Measurements from ENCODE around the gene TSEN54.
A peak's percentile ranks its signal among the peaks of the same experiment; 100 is the strongest.

TSEN54 gene

DNA sequence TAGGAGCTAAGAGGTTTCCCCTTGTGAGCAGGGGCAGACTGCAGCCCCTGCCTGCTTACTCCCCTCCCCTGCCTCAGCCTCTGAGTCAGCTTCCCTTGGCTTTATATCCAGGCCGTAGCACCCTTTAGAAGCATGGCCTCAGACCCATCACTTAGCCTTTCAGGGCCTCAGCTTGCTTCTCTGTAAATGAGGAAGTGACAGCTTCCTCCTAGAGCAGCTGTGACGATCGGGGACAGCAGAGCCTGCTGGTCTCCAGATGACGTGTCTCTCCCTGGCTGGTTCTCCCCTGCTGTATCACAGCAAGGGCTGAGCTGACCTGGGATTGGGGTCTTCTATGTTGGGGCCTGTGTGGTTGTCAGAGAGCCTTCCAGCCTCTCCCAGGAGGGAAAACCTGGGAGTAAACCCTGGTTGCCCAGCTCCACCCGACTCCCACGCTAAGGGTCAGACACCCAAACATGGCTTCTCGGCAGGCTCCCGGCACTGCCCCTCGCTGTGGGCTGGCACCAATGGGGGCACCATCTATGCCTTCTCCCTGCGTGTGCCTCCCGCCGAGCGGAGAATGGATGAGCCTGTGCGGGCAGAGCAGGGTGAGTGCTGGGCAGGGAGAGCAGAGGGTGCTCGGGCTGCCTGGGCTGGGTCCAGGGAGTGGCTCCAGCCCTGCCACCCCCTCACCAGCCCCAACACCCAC lies 55.0 kb downstream of the TSEN54 start:
- H3K4me3 ChIP-seq (ENCODE audit: low read depth, low read length) = no peak overlapping the region
- TF ChIP-seq, protein P1, sequence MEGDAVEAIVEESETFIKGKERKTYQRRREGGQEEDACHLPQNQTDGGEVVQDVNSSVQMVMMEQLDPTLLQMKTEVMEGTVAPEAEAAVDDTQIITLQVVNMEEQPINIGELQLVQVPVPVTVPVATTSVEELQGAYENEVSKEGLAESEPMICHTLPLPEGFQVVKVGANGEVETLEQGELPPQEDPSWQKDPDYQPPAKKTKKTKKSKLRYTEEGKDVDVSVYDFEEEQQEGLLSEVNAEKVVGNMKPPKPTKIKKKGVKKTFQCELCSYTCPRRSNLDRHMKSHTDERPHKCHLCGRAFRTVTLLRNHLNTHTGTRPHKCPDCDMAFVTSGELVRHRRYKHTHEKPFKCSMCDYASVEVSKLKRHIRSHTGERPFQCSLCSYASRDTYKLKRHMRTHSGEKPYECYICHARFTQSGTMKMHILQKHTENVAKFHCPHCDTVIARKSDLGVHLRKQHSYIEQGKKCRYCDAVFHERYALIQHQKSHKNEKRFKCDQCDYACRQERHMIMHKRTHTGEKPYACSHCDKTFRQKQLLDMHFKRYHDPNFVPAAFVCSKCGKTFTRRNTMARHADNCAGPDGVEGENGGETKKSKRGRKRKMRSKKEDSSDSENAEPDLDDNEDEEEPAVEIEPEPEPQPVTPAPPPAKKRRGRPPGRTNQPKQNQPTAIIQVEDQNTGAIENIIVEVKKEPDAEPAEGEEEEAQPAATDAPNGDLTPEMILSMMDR (IDR thresholded peaks at IDR 0.05; ENCODE audit: insufficient read depth, low read depth, low read length, missing control alignments) = no peak
- DNase-seq (ENCODE audit: low read depth) = peak; percentile 74

DNA sequence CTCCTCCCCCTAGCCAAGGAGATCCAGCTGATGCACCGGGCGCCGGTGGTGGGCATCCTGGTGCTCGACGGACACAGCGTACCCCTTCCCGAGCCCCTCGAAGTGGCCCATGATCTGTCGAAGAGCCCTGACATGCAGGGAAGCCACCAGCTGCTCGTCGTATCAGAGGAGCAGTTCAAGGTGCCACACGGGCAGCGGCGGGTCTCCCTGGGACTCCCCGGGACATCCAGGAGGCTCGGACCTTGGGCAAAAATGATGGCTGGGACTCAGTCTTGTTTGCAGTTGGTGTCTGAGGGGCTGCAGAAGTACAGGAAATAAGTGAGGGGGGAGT lies 55.5 kb downstream of the TSEN54 start:
- no peak overlapping the region for H3K4me3 ChIP-seq (ENCODE audit: low read depth, low read length)
- TF ChIP-seq, protein P1 (IDR thresholded peaks at IDR 0.05; ENCODE audit: insufficient read depth, low read depth, low read length, missing control alignments) = no peak
- no peak for DNase-seq (ENCODE audit: low read depth)

DNA sequence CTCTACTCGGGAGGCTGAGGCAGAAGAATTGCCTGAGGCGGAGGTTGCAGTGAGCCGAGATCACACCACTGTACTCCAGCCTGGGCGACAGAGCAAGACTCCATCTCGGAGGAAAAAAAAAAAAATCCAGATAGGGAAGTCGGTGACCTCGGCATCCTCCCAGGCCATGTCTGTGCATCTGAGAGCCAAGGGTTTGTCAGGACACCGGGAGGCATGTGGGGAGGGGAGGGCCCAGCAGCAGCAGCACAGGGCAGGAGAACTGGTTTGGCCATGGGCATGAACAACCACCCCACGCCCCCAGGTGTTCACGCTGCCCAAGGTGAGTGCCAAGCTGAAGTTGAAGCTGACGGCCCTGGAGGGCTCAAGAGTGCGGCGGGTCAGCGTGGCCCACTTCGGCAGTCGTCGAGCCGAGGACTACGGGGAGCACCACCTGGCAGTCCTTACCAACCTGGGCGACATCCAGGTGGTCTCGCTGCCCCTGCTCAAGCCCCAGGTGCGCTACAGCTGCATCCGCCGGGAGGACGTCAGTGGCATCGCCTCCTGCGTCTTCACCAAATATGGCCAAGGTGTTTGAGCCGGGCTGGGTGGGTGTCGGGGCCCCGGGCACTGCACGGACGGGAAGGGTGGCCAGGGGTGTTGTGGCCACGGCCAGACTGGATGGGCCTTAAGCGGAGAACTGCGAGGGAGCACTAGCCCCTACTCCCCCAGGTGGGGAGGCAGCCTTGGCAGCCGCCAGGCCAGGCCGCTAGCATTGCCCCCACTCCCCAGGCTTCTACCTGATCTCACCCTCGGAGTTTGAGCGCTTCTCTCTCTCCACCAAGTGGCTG lies 56.6 kb downstream of the TSEN54 start:
- H3K4me3 ChIP-seq (ENCODE audit: low read depth, low read length) = no peak overlapping the region
- TF ChIP-seq, protein P1 (IDR thresholded peaks at IDR 0.05; ENCODE audit: insufficient read depth, low read depth, low read length, missing control alignments) = no peak
- no peak for DNase-seq (ENCODE audit: low read depth)

DNA sequence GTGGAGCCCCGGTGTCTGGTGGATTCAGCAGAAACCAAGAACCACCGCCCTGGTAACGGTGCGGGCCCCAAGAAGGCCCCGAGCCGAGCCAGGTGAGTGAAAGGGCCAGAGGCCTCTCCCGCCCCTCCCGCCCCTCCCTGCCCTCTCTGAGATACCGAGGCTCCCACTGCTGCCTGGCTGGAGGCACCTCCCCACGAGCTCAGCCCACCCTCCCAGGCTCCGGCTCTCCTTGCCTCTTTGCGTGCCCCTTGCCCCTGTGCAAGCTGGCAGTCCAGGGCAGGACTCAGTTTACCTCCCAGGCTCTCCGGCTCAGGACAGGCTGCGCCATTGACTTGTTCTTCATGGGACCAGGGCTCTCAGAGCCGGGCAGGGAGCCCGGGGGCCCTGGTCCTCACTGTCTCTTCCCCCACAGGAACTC lies 57.2 kb downstream of the TSEN54 start:
- no peak for DNase-seq (ENCODE audit: low read depth)
- no peak overlapping the region for H3K4me3 ChIP-seq (ENCODE audit: low read depth, low read length)
- TF ChIP-seq, protein P1 (IDR thresholded peaks at IDR 0.05; ENCODE audit: insufficient read depth, low read depth, low read length, missing control alignments) = no peak

DNA sequence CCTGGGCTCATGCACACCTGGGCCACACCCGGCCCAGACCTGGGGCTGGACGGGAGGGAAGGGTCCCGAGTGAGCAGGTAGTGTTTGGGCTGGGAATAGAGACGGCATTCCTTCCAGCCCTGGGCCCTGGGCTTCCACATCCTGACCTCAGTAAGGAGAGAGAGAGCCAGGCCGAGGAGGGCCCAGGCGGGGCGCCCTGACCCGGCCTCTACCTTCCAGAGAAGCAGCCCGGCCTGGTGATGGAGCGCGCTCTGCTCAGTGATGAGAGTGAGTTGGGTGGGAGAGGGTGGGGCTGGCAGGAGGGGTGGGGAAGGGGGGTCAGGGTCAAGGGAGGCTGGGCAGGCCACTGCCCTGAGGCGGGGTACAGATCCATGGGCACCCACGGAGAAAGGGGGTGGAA lies 57.7 kb downstream of the TSEN54 start:
- H3K4me3 ChIP-seq (ENCODE audit: low read depth, low read length) = no peak overlapping the region
- DNase-seq (ENCODE audit: low read depth) = no peak
- TF ChIP-seq, protein P1 (IDR thresholded peaks at IDR 0.05; ENCODE audit: insufficient read depth, low read depth, low read length, missing control alignments) = no peak
